ENCODE measurements around the gene GRK5. TPM values are rescaled to one million over a fixed set of nuclear protein-coding genes. Genes with fewer than 3 reads are reported as not detected.

Gene GRK5
- total and polyA plus RNA-seq, 2 donors from 2014 or later = 7.3 to 18.7 TPM

DNA sequence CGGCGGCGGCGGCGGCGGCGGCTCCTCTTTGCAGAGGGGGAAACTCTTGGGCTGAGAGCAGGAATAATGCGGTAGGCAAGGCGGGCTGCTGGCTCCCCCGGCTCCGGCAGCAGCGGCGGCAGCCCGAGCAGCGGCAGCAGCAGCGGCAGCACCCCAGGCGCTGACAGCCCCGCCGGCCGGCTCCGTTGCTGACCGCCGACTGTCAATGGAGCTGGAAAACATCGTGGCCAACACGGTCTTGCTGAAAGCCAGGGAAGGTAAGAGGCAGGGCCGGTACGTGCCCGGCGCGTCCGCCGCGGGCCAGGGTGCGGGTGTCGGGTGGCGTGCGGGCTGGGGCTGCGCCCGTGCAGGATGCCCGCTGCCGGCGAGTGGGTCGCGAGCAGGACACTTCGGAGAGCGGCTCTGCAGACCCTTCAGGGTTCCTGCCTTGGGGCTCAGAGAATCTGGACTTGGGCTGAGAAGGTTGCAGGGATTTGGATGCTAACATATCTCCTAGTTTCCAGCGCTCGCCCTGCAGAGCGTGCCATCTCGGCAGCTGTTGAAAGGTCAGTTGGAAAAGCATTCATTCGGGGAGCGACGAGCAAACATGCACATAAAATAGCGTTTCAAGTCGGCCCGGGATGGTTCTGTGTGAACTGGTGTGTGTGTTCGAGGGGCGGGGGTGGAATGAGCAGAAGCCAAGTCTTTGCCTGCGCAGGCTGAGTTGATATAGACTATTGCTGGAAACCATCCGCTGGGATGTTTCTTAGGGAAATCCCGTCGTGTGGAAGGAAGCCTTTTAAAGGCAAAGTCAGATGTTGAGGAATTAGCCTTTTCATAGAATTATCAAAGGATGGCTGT lies 562 bp downstream of the GRK5 start:
- TF ChIP-seq, protein P1, sequence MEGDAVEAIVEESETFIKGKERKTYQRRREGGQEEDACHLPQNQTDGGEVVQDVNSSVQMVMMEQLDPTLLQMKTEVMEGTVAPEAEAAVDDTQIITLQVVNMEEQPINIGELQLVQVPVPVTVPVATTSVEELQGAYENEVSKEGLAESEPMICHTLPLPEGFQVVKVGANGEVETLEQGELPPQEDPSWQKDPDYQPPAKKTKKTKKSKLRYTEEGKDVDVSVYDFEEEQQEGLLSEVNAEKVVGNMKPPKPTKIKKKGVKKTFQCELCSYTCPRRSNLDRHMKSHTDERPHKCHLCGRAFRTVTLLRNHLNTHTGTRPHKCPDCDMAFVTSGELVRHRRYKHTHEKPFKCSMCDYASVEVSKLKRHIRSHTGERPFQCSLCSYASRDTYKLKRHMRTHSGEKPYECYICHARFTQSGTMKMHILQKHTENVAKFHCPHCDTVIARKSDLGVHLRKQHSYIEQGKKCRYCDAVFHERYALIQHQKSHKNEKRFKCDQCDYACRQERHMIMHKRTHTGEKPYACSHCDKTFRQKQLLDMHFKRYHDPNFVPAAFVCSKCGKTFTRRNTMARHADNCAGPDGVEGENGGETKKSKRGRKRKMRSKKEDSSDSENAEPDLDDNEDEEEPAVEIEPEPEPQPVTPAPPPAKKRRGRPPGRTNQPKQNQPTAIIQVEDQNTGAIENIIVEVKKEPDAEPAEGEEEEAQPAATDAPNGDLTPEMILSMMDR (IDR thresholded peaks at IDR 0.05; ENCODE audit: borderline replicate concordance, extremely low read depth, insufficient read depth) = no peak
- no peaks in the 10 kb centered on the region for H3K9me3 ChIP-seq (ENCODE audit: control insufficient read depth in 2 of 3, insufficient read depth in 1 of 3, low read length in 3 of 3)
- H3K9ac ChIP-seq (ENCODE audit: low read length in 3 of 3) = peak overlapping the region; percentile 24 to 83 (median 72)
- H3K4me3 ChIP-seq (ENCODE audit: low read length in 3 of 3) = peak overlapping the region; percentile 61 to 83 (median 73)
- intact Hi-C loops (cut with DNase I) = loop anchor here (10.0 kb wide), 1 partner anchor 237 kb away; no protein-coding TSS in a partner anchor
- DNase-seq (peak in 4 of 5 donors; percentile 49 to 84 (median 68)), FAIRE-seq (no peak)
- peak overlapping the region; percentile 81 to 92 for H3K27ac ChIP-seq (ENCODE audit: low read depth in 2 of 2, low read length in 2 of 2)
- H3K27me3 ChIP-seq (ENCODE audit: control insufficient read depth, insufficient read depth, low read length) = no peaks in the 10 kb centered on the region
- H3K4me1 ChIP-seq (ENCODE audit: control insufficient read depth in 2 of 3, insufficient read depth in 2 of 3, low read depth in 1 of 3, low read length in 3 of 3) = peaks cover 0 to 13% (median 2%) of the 10 kb centered on the region in 3 donors
- no peaks in the 10 kb centered on the region for H3K36me3 ChIP-seq (ENCODE audit: control insufficient read depth in 2 of 3, insufficient read depth in 3 of 3, low read length in 3 of 3)

DNA sequence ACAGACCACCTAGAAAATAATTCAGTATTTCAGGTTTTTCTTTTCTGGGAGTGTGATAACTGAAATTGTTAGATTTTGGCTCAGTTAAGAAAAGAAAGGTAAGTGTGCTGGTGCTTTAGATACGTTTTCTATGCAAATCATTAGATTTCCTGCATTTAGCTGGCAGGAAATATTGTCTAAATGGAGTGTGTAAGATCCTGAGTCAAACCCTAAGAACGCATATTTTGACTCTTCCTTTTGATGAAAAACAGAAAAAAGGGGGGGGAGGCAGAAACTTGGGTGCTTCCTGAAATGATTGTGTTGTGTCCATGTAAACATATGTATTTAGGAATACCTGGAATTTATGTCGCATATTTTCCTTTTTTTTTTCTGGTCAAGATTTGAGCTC lies 1.2 kb downstream of the GRK5 start:
- TF ChIP-seq, protein P1 (IDR thresholded peaks at IDR 0.05; ENCODE audit: borderline replicate concordance, extremely low read depth, insufficient read depth) = no peak
- no peaks in the 10 kb centered on the region for H3K27me3 ChIP-seq (ENCODE audit: control insufficient read depth, insufficient read depth, low read length)
- peaks cover 0 to 13% (median 2%) of the 10 kb centered on the region in 3 donors for H3K4me1 ChIP-seq (ENCODE audit: control insufficient read depth in 2 of 3, insufficient read depth in 2 of 3, low read depth in 1 of 3, low read length in 3 of 3)
- peak overlapping the region; percentile 24 to 83 (median 72) for H3K9ac ChIP-seq (ENCODE audit: low read length in 3 of 3)
- H3K27ac ChIP-seq (ENCODE audit: low read depth in 2 of 2, low read length in 2 of 2) = peak overlapping the region; percentile 81 to 92
- no peaks in the 10 kb centered on the region for H3K36me3 ChIP-seq (ENCODE audit: control insufficient read depth in 2 of 3, insufficient read depth in 3 of 3, low read length in 3 of 3)
- peak overlapping the region; percentile 61 to 83 (median 73) for H3K4me3 ChIP-seq (ENCODE audit: low read length in 3 of 3)
- DNase-seq (no peak), FAIRE-seq (no peak)
- intact Hi-C loops (cut with DNase I) = loop anchor here (10.0 kb wide), 1 partner anchor 236 kb away; no protein-coding TSS in a partner anchor
- no peaks in the 10 kb centered on the region for H3K9me3 ChIP-seq (ENCODE audit: control insufficient read depth in 2 of 3, insufficient read depth in 1 of 3, low read length in 3 of 3)

DNA sequence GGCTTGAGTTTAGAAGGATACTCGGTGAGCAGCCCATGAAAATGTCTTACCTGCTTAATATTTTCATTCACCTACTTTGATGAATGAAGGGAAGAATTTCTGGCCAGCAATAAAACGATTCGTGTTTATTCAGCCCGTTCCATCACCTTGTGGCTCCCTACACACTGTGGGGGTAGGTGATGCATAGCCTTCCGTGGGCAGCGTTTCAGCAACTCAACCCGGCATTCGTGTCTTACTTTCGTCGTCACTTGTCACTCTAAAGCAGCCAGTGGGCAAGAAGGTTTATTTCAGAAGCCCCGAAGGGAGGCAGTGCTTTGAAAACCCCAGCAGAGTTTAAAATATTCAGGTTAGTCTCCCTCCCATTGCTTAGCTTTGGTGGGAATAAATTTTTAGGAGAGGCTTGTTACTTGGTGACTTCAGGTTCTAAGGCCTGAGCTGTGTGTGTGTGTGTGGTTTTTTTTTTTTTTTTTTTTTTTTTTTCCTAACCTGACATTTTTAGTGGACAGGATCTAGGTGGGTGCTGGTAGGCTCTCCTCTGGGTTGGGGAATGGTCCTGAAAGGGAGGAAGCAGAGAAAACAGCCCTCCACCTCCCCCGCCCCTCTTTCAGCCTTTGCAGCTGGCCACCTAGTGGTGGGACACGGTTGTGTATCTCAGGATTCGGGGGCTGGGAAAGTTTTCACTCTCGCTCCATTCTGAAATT lies 1.8 kb downstream of the GRK5 start:
- no peak for FAIRE-seq
- Histone ChIP-seq H3K27me3 (ENCODE audit: control insufficient read depth, insufficient read depth, low read length) (no peaks in the 10 kb centered on the region), H3K27ac (ENCODE audit: low read depth in 2 of 2, low read length in 2 of 2) (peak overlapping the region; percentile 81 to 92), H3K36me3 (ENCODE audit: control insufficient read depth in 2 of 3, insufficient read depth in 3 of 3, low read length in 3 of 3) (no peaks in the 10 kb centered on the region), H3K4me1 (ENCODE audit: control insufficient read depth in 2 of 3, insufficient read depth in 2 of 3, low read depth in 1 of 3, low read length in 3 of 3) (peaks cover 0 to 13% (median 2%) of the 10 kb centered on the region in 3 donors), H3K4me3 (ENCODE audit: low read length in 3 of 3) (peak overlapping the region in 2 of 3 donors; percentile 73 to 83), H3K9me3 (ENCODE audit: control insufficient read depth in 2 of 3, insufficient read depth in 1 of 3, low read length in 3 of 3) (no peaks in the 10 kb centered on the region), H3K9ac (ENCODE audit: low read length in 3 of 3) (peak overlapping the region in 2 of 3 donors; percentile 1 to 83)
- intact Hi-C loops (cut with DNase I) = loop anchor here (10.0 kb wide), 1 partner anchor 236 kb away; no protein-coding TSS in a partner anchor
- DNase-seq = peak; percentile 64 to 84 (median 76)
- TF ChIP-seq, protein P1 (IDR thresholded peaks at IDR 0.05; ENCODE audit: borderline replicate concordance, extremely low read depth, insufficient read depth) = peak; percentile 80
